ENCODE data around the gene NUP50.

The NUP50 gene

GRCh38 chr22:45211435-45211834, 47.7 kb downstream of the NUP50 start:
- no peak for DNase-seq

- DNase-seq = no peak
These were observed 48.1 kb downstream of the NUP50 start for GRCh38 chr22:45211848-45212247.

DNA sequence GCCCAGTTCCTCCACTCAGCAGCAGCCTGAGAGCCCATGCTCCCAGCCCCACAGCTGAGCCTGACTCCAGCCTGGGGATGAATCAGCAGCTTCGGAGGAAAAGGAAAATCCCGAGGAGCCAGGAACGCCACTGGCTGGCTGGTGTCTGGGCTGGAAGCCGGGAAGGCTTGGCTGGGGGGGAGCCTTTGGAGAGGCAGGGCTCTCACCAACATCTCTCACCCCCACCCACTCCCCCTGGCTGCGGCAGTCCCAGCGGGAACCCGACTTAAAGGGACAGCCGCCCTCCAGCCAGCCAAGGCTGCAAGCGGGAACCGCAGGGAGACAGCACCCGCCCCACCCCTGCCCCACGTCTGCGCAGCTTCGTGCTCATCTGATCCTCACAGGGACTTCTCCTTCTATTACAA, 48.6 kb downstream of the NUP50 start:
- DNase-seq = peak; percentile 73

DNA sequence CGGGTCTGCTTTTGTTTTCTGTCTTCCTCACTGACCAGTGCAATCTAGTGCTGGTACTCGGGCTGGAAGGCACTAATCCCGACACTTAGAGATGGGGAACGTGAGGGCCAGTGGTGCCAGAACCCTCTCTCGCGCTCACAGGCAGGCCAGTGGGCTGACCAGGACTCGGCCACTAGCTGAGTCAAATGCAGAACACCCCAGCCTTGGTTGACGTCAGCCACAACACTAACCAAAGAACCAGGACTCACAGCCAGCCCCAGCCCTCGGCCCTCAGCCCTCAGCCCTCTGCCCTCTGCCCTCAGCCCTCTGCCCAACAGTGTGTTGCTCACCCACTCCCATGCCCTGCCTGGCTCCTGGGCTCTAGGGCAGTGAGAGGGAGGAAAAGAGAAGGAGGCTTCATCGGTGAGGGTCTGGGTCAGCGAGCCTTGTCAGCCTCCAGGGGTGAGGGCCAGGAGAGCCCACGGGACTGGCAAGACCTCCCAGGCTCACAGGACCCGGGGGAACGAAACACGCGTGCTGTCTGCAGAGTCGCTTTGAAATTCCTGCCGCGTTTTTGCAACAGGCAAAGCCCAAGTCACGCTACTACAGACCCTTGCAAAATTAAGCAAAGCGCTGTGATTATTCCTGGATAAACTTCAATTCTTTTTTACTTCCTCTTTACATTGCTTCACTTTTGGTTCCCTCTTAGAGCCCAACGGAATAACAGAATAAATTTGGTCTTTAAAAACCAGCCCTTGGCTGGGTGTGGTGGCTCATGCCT, 49.4 kb downstream of the NUP50 start:
- no peak for DNase-seq

DNA sequence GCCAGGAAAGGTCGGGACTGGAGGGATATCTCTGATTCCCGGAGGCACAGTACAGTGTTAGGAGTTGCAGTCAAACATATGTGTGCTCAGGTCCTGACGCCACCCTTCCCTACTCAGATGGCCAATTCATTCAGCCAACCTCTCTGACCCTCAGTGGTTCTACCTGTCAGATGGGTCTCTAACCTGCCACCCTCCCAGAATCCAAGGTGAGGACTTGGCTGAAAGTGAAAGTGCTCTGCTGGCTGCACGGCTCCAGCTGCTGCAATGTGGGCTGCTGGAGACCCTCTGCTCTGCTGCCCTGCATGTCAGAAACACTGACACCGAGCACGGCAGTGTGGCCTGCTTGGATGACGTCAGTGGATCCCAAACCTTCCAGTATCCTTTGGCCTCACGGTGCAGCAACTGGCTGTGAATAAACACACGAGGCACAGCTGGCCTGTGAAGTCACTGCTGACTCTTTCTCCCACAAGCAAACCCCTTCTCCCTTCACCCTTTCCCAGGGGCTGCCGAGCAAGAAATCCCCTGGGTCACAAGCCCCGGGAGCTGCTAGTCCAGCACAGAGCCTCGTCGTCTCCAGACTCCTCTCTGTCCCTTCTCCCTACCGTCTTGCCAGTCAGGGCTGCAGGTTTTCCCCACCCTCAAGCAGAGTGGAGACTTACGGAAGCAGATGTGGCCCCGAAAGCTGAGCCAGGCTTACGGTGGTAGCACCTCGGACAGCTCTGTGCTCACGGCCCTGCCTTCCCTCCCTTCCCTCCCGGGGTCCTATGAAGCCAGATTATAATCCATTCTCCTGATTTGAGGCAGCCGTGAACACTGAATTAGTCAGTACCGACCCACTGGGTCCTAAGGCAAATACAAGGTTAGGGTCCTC, 52.6 kb downstream of the NUP50 start:
- no peak for DNase-seq

GRCh38 chr22:45217345-45217744, 53.6 kb downstream of the NUP50 start:
- no peak for DNase-seq

GRCh38 chr22:45217806-45218205, 54.1 kb downstream of the NUP50 start:
- DNase-seq = no peak

DNA sequence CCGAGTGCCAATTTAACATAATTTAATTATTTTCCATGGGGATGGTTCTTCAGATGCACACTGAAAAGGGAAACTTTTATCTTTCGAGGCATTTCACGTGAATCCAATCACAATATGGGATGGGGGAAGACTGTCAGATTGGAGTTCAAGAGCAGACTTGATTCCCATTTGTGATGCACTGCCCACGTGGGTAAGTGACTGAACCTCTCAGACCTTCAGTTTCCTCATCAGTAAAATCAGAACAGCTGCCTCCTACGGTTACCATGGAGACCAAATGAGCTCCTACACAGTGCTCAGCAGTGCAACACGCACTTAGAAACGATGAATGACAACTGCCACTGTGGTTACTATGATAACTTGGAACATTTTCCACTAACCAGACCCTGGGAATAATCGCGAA, 55.3 kb downstream of the NUP50 start:
- DNase-seq = peak; percentile 11

DNA sequence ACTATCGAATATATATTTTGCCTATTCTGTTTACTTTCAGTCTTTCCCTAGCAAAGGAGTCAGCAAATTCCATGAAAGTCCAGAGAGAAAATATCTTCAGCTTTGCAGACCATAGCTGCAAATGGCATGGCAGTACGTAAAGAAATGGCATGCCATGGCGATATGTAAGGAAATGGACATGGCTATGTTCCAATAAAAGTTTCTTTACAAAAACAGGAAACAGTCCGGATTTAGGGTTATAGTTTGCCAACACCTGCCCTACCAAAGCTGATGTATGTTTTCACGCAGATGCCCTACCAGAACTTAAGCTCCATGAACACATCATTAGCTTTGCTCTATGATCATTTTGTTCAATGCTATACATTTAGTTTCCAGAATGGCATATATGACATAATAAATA, 57.5 kb downstream of the NUP50 start:
- DNase-seq = no peak

DNA sequence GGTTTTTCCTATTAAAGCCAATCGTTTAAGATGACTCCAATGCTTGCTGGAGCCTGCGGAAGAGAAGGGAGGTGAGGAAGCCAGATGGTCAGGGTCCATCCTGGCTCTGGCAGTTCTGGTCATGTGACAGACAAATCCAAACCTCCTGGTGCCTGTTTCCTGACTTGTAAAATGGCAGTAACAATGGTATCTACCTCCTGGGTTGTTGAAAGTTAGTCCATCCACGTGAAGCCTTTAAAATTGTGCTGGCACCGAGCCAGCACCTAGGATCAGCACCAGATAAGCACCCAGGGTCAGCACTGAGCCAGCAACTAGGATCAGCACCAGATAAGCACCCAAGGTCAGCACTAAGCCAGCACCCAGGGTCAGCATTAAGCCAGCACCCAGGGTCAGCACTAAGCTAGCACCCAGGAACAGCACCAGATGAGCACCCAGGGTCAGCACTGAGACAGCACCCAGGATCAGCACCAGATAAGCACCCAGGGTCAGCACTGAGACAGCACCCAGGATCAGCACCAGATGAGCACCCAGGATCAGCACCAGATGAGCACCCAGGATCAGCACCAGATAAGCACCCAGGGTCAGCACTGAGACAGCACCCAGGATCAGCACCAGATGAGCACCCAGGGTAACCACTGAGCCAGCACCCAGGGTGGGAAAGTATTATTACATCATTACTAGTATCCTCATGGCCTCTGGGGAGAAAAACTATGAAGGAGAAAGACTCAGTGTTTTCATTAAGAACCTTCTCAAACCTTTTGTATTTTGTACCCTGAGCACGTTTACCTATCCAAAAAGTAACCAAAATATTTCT, 59.8 kb downstream of the NUP50 start:
- no peak for DNase-seq

GRCh38 chr22:45224331-45224730, 60.6 kb downstream of the NUP50 start:
- DNase-seq = no peak

DNA sequence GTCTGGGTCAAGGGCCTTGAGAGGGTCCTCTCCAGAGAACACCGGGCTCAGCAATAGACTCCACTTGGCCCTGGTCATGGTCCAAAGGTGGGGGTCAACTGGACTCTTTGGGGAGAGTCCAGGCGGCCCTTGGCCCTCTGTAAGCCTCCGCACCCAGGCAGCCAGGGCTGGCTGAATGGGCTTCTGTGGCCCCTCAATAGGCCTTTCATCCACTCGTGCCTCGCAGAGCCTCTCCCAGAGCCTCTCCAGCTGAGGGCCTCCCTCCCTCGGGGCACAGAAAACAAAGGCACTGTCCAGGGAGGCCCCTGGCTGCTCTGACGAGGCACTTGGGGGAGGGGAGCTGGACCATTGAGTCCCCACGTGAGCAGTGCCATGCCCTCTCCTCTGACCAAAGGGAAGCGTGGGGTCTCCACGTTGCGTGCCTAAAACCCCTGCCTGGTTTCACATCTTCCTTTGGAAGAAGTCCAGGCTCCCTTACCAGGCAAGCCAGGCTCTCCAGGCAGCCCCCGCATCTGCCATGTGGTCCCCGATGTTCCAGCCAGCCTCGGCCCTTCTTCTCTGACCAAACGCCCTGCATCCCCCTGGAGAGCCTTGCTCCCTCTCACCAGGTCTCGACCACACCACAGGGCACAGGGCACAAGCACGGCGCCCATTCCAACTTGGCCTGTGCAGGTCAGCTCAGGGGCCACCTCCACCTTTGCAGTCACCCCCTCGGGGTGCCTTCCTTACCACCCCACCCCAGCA, 61.4 kb downstream of the NUP50 start:
- no peak for DNase-seq

DNA sequence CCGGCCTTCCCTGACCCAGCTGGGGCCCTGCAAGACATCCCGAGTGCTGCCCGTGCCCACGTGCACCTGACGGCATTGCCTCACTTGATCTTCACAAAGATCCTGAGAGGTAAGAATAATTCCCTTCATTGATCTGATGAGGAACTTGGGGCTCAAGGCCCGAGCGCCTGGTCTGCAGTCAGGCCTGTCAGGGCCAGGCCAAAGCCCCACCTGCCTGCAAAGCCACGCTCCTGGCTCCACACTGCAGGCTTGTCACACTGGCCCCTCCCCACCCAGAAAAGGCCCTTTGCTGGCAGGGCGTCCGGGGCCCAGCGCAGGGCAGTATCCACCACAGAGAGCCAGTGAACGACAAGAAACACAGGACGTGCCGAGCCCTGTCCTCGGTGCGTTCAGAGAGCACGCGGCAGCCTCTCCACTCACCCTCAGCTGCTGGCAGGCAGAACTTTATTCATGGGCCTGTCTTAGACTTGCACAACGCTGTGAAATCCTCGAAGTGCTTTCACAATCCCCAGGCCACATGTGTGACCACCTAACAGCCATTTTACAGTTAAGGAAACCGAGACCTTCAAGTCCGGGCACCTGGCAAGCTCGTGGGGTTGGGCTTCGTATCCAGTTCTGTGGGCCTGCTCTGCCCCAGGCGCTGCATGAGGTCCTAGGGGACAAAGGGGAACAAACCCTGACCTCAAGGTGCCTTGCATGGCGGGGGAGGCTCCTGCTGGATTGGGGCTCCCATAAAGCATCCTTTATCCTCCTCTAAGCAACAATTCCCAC, 62.2 kb downstream of the NUP50 start:
- no peak for DNase-seq

DNA sequence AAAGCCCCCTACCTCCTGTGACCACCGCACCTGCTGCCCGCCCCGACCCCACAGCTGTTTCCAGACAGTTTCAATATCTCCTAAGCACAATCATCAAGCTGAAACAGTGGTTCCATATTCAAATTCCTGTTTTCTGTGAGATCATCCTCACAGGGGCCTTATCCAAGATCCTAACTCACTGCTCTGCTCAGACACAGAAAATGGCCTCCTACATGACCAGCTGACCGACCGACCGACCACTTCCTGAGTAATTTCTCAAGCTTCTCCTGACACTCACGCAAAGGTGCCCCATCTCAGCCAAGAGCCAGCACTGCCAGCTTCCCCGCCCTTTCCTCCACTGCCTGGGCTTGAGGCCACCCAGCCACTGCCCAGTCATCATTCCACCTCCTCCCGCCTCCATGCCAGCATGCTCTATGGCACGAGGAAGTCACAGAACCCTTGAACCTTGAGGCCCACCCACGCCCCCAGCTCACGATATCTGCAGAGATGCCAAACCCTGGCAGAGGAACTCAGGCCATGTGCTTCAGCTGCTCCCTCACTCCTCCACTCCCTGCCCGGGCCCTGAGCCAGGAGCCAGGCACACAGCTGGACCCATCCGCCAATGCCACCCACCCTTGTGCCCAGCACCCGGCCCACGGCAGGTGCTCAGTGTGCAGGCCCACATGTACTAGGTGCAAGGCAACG, 62.9 kb downstream of the NUP50 start:
- no peak for DNase-seq

DNA sequence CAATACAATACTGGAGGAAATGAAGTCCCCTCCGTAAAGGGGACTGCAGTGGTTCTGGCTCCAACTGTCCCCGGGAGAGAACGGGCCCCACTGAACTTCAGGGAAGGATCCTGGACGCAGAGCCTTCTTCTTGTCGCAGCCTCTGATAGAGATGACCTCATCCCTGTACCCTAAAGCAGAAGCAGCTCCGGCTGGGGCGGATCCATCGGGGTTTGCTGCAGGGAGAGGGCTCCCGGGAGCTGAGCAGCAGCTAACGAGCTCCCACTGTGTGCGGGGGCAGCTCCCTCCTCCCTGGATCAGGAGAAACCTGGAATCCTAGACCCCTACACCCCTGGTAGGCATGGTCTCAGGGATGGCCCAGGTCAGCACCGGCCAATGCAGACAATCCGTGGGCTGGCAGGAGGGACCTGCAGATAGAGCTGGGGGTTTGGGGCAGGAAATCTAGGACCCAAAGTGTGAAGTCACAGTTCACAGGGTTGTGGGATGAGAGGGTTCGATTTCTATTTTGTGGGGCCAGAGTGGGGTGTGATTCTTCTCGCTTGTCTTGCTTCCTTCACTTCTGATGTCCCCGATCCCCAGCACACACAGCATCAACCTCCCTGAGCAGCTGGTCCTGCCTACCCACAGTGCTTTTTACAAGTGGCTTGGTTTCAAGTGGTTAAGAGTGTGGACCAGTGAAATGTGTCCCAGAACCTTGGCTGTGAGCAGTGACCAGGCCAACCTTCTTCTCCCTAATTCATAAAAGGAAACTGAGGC, 64.1 kb downstream of the NUP50 start:
- no peak for DNase-seq

GRCh38 chr22:45228401-45228754, 64.7 kb downstream of the NUP50 start:
- no peak for DNase-seq

- DNase-seq = no peak
These were observed 65.5 kb downstream of the NUP50 start for GRCh38 chr22:45229181-45229580.

DNA sequence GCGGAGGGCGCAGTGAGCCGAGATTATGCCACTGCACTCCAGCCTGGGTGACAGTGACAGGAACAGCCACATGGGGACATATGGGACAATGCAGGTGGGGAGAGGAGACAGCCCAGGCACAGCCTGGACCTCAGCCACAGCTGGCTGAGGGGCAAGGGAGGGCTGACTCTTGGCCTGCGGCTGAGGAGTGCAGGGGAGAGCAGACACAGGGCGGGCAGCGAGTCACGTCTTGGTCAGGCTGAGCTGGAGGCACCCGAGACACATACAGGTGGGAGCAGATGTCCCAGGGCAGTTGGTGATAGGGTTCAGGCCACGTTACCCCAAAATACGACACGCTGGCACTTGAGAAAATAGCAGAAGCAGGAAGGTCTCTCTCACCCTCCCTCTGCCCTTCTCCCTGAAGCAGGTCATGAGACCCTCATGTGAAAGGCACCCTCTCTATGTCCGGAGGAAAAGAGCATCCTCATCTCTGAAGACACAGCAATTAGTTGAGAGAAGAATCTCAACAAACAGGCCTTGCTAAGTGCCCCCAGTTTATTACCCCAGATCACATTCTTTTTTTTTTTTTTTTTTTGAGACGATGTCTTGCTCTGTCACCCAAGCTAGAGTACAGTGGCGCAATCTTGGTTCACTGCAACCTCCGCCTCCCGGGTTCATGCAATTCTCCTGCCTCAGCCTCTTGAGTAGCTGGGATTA, 66.4 kb downstream of the NUP50 start:
- no peak for DNase-seq

DNA sequence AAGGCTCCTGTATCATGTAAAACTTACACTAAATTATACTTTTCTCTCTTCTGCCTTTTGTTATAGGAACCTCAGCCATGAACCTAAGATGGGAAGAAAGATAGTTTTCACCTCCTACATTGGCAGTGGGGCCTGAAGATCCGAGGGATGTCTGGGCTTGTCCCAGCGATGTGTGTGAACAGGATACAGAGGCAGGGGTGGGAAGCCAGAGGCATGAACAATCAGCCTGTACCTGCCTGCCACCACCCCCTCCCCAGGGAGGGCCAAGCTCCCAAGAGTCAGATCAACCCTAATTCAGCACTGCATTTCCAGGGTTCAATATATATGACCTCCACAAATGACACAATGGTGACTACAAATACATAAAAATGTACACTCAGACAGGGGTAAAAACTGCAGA, 67.6 kb downstream of the NUP50 start:
- no peak for DNase-seq

GRCh38 chr22:45233386-45233785, 69.7 kb downstream of the NUP50 start:
- DNase-seq = no peak
